ENCODE measurements around the gene WNT5B. TPM values are rescaled to one million over a fixed set of nuclear protein-coding genes. Genes with fewer than 3 reads are reported as not detected.
A peak's percentile ranks its signal among the peaks of the same experiment; 100 is the strongest.

WNT5B gene
- total and polyA plus RNA-seq, 9 of the 15 experiments (the other 6 are each of a cell fraction or from before 2014, with no cell fraction given), result 0.42 to 16.8 (median 5.4) TPM

DNA sequence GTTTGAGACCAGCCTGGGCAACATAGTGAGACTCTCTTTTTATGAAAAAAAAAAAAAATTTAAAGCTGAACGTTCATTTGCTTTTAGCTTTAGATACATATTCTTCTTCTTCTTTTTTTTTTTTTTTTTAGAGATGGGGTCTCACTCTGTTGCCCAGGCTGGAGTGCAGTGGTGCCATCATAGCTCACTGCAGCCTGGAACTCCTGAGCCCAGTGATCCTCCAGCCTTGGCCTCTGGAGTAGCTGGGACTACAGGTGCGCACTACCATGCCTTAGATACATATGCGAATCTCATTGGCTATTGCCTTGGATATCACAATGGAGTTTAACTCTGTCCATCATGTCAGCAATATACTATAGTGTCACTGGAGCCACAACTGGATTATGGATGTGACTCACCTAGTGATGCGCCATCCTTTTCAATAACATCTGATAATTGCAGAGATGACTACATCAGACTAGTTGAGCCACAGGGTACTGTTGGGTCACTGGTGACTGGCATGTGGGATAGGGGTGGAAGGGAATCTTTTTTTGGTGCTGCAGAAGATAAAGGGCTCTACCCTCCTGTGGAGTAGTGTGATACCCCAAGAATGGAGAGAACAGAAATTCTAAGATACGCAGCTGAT lies 59.2 kb downstream of the WNT5B start:
- no peak for DNase-seq (ENCODE audit: extremely low read depth in 1 of 4, low spot score in 3 of 4)

More for the DNA sequence above, 59.2 kb downstream of the WNT5B start:
- H4K20me1 ChIP-seq (replicated peaks; ENCODE audit: control insufficient read depth, insufficient read depth, low read length), result peaks cover 10% of the 10 kb centered on the region; the same call in 1 of the 2 replicates
- no peaks in the 10 kb centered on the region for H3K9me1 ChIP-seq (ENCODE audit: control insufficient read depth, insufficient read depth, low read length)
- peaks cover 5% of the 10 kb centered on the region; the same call in 1 of the 3 replicates for H3K36me3 ChIP-seq (ENCODE audit: control insufficient read depth, insufficient read depth, low read length)
- H3K4me2 ChIP-seq (ENCODE audit: insufficient read depth, low read length), result no peak overlapping the region
- no peak overlapping the region for H3K4me3 ChIP-seq
- in situ Hi-C loops (cut with MboI) (no loop called here), intact Hi-C loops (cut with micrococcal nuclease) (no loop called here)
- peaks cover 25% of the 10 kb centered on the region for H3K79me2 ChIP-seq (ENCODE audit: control insufficient read depth, insufficient read depth, low read length)
- H3K4me1 ChIP-seq (replicated peaks in 1 of 2; ENCODE audit: control insufficient read depth in 2 of 2, insufficient read depth in 2 of 2, low read length in 2 of 2), result no peaks in the 10 kb centered on the region; a peak in 2 of 5 replicates
- no peak for FAIRE-seq
- no TSS peak for BruUV-seq (replicated peaks)
- H3K27me3 ChIP-seq (ENCODE audit: control insufficient read depth in 2 of 2, insufficient read depth in 2 of 2, low read length in 2 of 2), result no peaks in the 10 kb centered on the region
- no peak for TF ChIP-seq E2F3 (CRISPR knock-in tag; IDR thresholded peaks at IDR 0.05)
- TF ChIP-seq PCBP2 (IDR thresholded peaks at IDR 0.05; ENCODE audit: low read depth, low read length, poor library complexity, severe bottlenecking), result no peak
- no peak for TF ChIP-seq NFRKB (IDR thresholded peaks at IDR 0.05; ENCODE audit: low read depth)
- TF ChIP-seq POU5F1 (IDR thresholded peaks at IDR 0.05; ENCODE audit: borderline replicate concordance, low read depth, low read length, partially characterized antibody), result no peak
- TF ChIP-seq ZNF121 (CRISPR knock-in tag; conservative IDR thresholded peaks at IDR 0.05), result peak; percentile 90
- TF ChIP-seq MCM7 (IDR thresholded peaks at IDR 0.05), result no peak
- no peak for TF ChIP-seq PRMT5 (CRISPR knock-in tag; IDR thresholded peaks at IDR 0.05)
- TF ChIP-seq, protein P1, sequence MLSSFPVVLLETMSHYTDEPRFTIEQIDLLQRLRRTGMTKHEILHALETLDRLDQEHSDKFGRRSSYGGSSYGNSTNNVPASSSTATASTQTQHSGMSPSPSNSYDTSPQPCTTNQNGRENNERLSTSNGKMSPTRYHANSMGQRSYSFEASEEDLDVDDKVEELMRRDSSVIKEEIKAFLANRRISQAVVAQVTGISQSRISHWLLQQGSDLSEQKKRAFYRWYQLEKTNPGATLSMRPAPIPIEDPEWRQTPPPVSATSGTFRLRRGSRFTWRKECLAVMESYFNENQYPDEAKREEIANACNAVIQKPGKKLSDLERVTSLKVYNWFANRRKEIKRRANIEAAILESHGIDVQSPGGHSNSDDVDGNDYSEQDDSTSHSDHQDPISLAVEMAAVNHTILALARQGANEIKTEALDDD (IDR thresholded peaks at IDR 0.05), result peak; percentile 41; the same call in 1 of the 2 replicates
- no peak for TF ChIP-seq RBM15 (IDR thresholded peaks at IDR 0.05; ENCODE audit: insufficient read depth, low read length)
- no peak overlapping the region for H2AFZ ChIP-seq (ENCODE audit: low read depth, low read length)
- H3K9me3 ChIP-seq (replicated peaks; ENCODE audit: control insufficient read depth, insufficient read depth, low read depth, low read length), result no peaks in the 10 kb centered on the region
- CTCF ChIA-PET (ENCODE audit: low intra/inter-chr PET ratio), result no interaction called here
- H3K9ac ChIP-seq (ENCODE audit: insufficient read depth in 1 of 2, low read depth in 2 of 2, low read length in 2 of 2), result no peak overlapping the region
- POLR2A ChIA-PET, result interaction anchor here (0.6 to 1.2 kb wide), 2 partner anchors 10 to 65 kb away, joined by 3 read pairs; no protein-coding TSS in a partner anchor
- ATAC-seq, result no peak
- WGBS (ENCODE audit: insufficient coverage, low coverage, missing lambda C conversion rate), result 90% methylated on average over 3 of the region's 5 CpGs
- no peak overlapping the region for H3K27ac ChIP-seq (ENCODE audit: extremely low read depth, low read depth, low read length)

All from K562 (cell line).